GM12878 (cell line): ENCODE data around the gene UBE2E1. TPM values are rescaled to one million over a fixed set of nuclear protein-coding genes. Genes with fewer than 3 reads are reported as not detected.

Experiments
- ASH2L ChIP-seq: fragments of 300-600, 200-600 bp; sonication (generic); IDR thresholded peaks from 2 replicates; pipeline ENCODE4 v1.6.1; 2017; ENCODE audit warnings: low read depth, mild to moderate bottlenecking, borderline replicate concordance
- ATF3 ChIP-seq: IDR thresholded peaks from 2 replicates; pipeline ENCODE4 v1.6.1; 2011; ENCODE audit warnings: low read depth, mild to moderate bottlenecking, low read length, moderate library complexity, borderline replicate concordance; ENCODE audit errors: extremely low read depth
- BMI1 ChIP-seq: fragments of 450-650 bp; IDR thresholded peaks from 2 replicates; pipeline ENCODE4 v1.6.1; 2016; ENCODE audit warnings: mild to moderate bottlenecking, moderate library complexity, borderline replicate concordance
- CEBPZ ChIP-seq: fragments of 150-350 bp; IDR thresholded peaks from 2 replicates; pipeline ENCODE4 v1.6.1; 2016; ENCODE audit warnings: low read depth, low read length
- ETV6 ChIP-seq, 2 experiments: fragments of 450-650 bp in 1 of 2; IDR thresholded peaks in 1 of 2; conservative IDR thresholded peaks in 1 of 2; 2 replicates each; pipeline ENCODE4 v1.6.1; 2014; ENCODE audit warnings: antibody characterized with exemption in 1 of 2, borderline replicate concordance in 1 of 2, low read depth in 1 of 2, mild to moderate bottlenecking in 1 of 2, moderate library complexity in 1 of 2
- FOXM1 ChIP-seq: IDR thresholded peaks from 2 replicates; pipeline ENCODE4 v1.6.1; 2012; ENCODE audit warnings: low read depth, mild to moderate bottlenecking, inconsistent platforms, low read length, moderate library complexity
- NR2F1 ChIP-seq: fragments of 450-650 bp; conservative IDR thresholded peaks from 2 replicates; pipeline ENCODE4 v1.6.1; 2017; ENCODE audit warnings: mild to moderate bottlenecking
- REST ChIP-seq: IDR thresholded peaks from 2 replicates; pipeline ENCODE4 v1.6.1; 2012; ENCODE audit warnings: mild to moderate bottlenecking, low read depth, low read length
- SKIL ChIP-seq: fragments of 450-650 bp; IDR thresholded peaks from 2 replicates; pipeline ENCODE4 v1.6.1; 2017; ENCODE audit warnings: mild to moderate bottlenecking, low read depth, inconsistent platforms; ENCODE audit not compliant: poor library complexity, severe bottlenecking
- SMAD5 ChIP-seq: IDR thresholded peaks from 2 replicates; pipeline ENCODE4 v1.6.1; 2016; ENCODE audit warnings: antibody characterized with exemption, low read depth
- SUZ12 ChIP-seq: fragments of 200-600 bp; sonication (generic); IDR thresholded peaks from one replicate; pipeline ENCODE4 v1.6.1; 2018; ENCODE audit warnings: antibody characterized with exemption, mild to moderate bottlenecking; ENCODE audit not compliant: unreplicated experiment
- TARDBP ChIP-seq: IDR thresholded peaks from 2 replicates; pipeline ENCODE4 v1.6.1; 2016; ENCODE audit warnings: borderline replicate concordance
- TCF3 ChIP-seq: IDR thresholded peaks from 2 replicates; pipeline ENCODE4 v1.6.1; 2012; ENCODE audit warnings: low read depth, mild to moderate bottlenecking, low read length, borderline replicate concordance; ENCODE audit not compliant: insufficient read depth
- USF2 ChIP-seq: IDR thresholded peaks from 2 replicates; pipeline ENCODE4 v1.6.1; 2011; ENCODE audit warnings: low read depth, low read length, improper control_type of control experiment, borderline replicate concordance
- YY1 ChIP-seq: IDR thresholded peaks from 2 replicates; pipeline ENCODE4 v1.6.1; 2011; ENCODE audit warnings: low read depth, mild to moderate bottlenecking, low read length
- polyA plus RNA-seq, 11 experiments: library from polyadenylated mRNA; depleted of rRNA in 4 of 11; unstranded in 6 of 11; stranded (reverse) in 5 of 11; fragments of >200 nt; fragmentation: Nextera tagmentation in 4 of 11; fragmentation: Illumina TruSeq in 1 of 11; extraction: Ambion mirVana in 4 of 11; extraction: Trizol in 1 of 11; gene quantifications; 1 replicate in 1 of 11; 2 replicates in 10 of 11; pipeline versions ENCODE4 v1.2.1 to v1.2.3, GENCODE V29; 2011 to 2016; ENCODE audit warnings: inconsistent platforms in 2 of 11, missing spikeins in 2 of 11, low read depth in 1 of 11
- total RNA-seq, 4 experiments: library from RNA; depleted of rRNA in 3 of 4; stranded (reverse); fragments of >200 nt in 3 of 4; fragmentation: Illumina TruSeq in 1 of 4; extraction: Trizol in 1 of 4; gene quantifications; 2 replicates each; pipeline versions ENCODE4 v1.2.1 to v1.2.3, GENCODE V29; 2013 to 2021

The UBE2E1 gene
- total and polyA plus RNA-seq, 10 of the 15 experiments (the other 5 are each of a cell fraction or from before 2014, with no cell fraction given): 18.7 to 425 (median 147) TPM

- TF ChIP-seq SMAD5: no peak
- no peak for TF ChIP-seq SUZ12
- TF ChIP-seq ASH2L: no peak
- TF ChIP-seq YY1: no peak
- TF ChIP-seq USF2: no peak
- TF ChIP-seq ATF3: no peak
- TF ChIP-seq BMI1: peak; percentile 90
- TF ChIP-seq FOXM1: peak; percentile 94
- TF ChIP-seq SKIL: peak; percentile 86
- no peak for TF ChIP-seq REST
- no peak for TF ChIP-seq TCF3
- no peak for TF ChIP-seq TARDBP
- no peak for TF ChIP-seq CEBPZ
- peak in 1 of 2 experiments; percentile 84; a peak in 1 of 4 replicates for TF ChIP-seq ETV6 (conservative IDR thresholded peaks at IDR 0.05 in 1 of 2, IDR thresholded peaks at IDR 0.05 in 1 of 2; ENCODE audit: borderline replicate concordance in 1 of 2, low read depth in 1 of 2)
- peak; percentile 80 for TF ChIP-seq NR2F1
Observed at GRCh38 chr3:23829242-23829934, 23.6 kb downstream of the UBE2E1 start (continued).
